Keratinocyte (primary cell): ENCODE measurements around the gene ANKS1A. TPM values are rescaled to one million over a fixed set of nuclear protein-coding genes. Genes with fewer than 3 reads are reported as not detected.

Experiments used
- DNase-seq: peaks from one replicate; pipeline ENCODE4 v3.0.0-alpha.2; 2011; ENCODE audit warnings: low read depth, missing footprints, low spot score
- FAIRE-seq: peaks from 2 replicates; lab custom pipeline; 2011; peaks lifted over from hg19 to GRCh38; lab: Jason Lieb, UNC
- H2AFZ ChIP-seq: 2 replicates; pipeline ENCODE4 v1.6.0; 2012; ENCODE audit warnings: low read length, control low read depth, inconsistent platforms; ENCODE audit not compliant: control insufficient read depth
- H3K27ac ChIP-seq: 2 replicates; pipeline ENCODE4 v1.5.1; 2011; ENCODE audit warnings: low read length; ENCODE audit not compliant: control insufficient read depth, insufficient read depth
- H3K27me3 ChIP-seq: 3 replicates; pipeline ENCODE4 v1.6.0; 2011; ENCODE audit warnings: low read length; ENCODE audit not compliant: control insufficient read depth, insufficient read depth; ENCODE audit errors: extremely low read depth
- H3K36me3 ChIP-seq, 2 experiments: 2 replicates in 1 of 2; 3 replicates in 1 of 2; pipeline ENCODE4 v1.5.1; 2011; ENCODE audit warnings: low read length in 2 of 2, mild to moderate bottlenecking in 1 of 2; ENCODE audit not compliant: control insufficient read depth in 2 of 2, insufficient read depth in 2 of 2; ENCODE audit errors: extremely low read depth in 1 of 2
- H3K4me1 ChIP-seq: 3 replicates; pipeline ENCODE4 v1.5.1; 2011; ENCODE audit warnings: low read length; ENCODE audit not compliant: control insufficient read depth, insufficient read depth; ENCODE audit errors: extremely low read depth
- H3K4me2 ChIP-seq: 3 replicates; pipeline ENCODE4 v1.6.0; 2011; ENCODE audit warnings: low read depth, low read length; ENCODE audit not compliant: control insufficient read depth, insufficient read depth; ENCODE audit errors: extremely low read depth
- H3K4me3 ChIP-seq, 3 experiments: fragments of 200-600 bp in 1 of 3; sonication (generic) in 1 of 3; 2 replicates in 2 of 3; 3 replicates in 1 of 3; pipeline ENCODE4 v1.5.1; 2011 to 2016; ENCODE audit warnings: low read length in 3 of 3, mild to moderate bottlenecking in 3 of 3, control low read depth in 2 of 3, inconsistent platforms in 1 of 3, low read depth in 1 of 3, mixed read lengths in 1 of 3, mixed run types in 1 of 3, moderate library complexity in 1 of 3; ENCODE audit not compliant: control insufficient read depth in 2 of 3, insufficient read depth in 2 of 3; ENCODE audit errors: extremely low read depth in 1 of 3
- H3K79me2 ChIP-seq: 2 replicates; pipeline ENCODE4 v1.6.0; 2012; ENCODE audit warnings: low read length; ENCODE audit not compliant: control insufficient read depth, insufficient read depth
- H3K9ac ChIP-seq: 3 replicates; pipeline ENCODE4 v1.6.0; 2011; ENCODE audit warnings: low read length; ENCODE audit not compliant: control insufficient read depth, insufficient read depth; ENCODE audit errors: extremely low read depth
- H3K9me1 ChIP-seq: 3 replicates; pipeline ENCODE4 v1.6.0; 2011; ENCODE audit warnings: low read length; ENCODE audit not compliant: control insufficient read depth, insufficient read depth; ENCODE audit errors: extremely low read depth
- H3K9me3 ChIP-seq: 2 replicates; pipeline ENCODE4 v1.5.1; 2012; ENCODE audit warnings: low read depth, low read length; ENCODE audit not compliant: control insufficient read depth
- H4K20me1 ChIP-seq: 3 replicates; pipeline ENCODE4 v1.6.0; 2011; ENCODE audit warnings: low read length; ENCODE audit not compliant: control insufficient read depth, insufficient read depth; ENCODE audit errors: extremely low read depth
- EZH2 ChIP-seq: IDR thresholded peaks from one replicate; pipeline ENCODE4 v1.6.1; 2012; ENCODE audit warnings: inconsistent platforms, mild to moderate bottlenecking, low read length, moderate library complexity
- dilution Hi-C: fragments of 300-500 bp; cut with MboI; formaldehyde crosslinking; loops from one replicate; pipeline ENCODE4 v1.7.0; 2020; ENCODE audit warnings: low sequenced_read_pairs; ENCODE audit not compliant: extremely low pct_ligation_motif_present
- polyA plus RNA-seq, 5 experiments: library from polyadenylated mRNA; depleted of rRNA in 3 of 5; stranded (reverse) in 3 of 5; stranded (forward) in 1 of 5; unstranded in 1 of 5; fragments of >200 nt; gene quantifications; 1 replicate in 1 of 5; 2 replicates in 3 of 5; 3 replicates in 1 of 5; pipeline versions ENCODE4 v1.2.1 to v1.2.3, GENCODE V29; 2011 to 2012; ENCODE audit warnings: missing spikeins in 2 of 5, low read depth in 1 of 5, low replicate concordance in 1 of 5
- TF ChIP-seq, protein P1 (sequence below), 3 experiments: IDR thresholded peaks in 1 of 3; conservative IDR thresholded peaks in 1 of 3; optimal IDR thresholded peaks in 1 of 3; 2 replicates in 2 of 3; 3 replicates in 1 of 3; pipeline versions ENCODE3 to v1.5.1; 2011; ENCODE audit warnings: low read length in 3 of 3, mild to moderate bottlenecking in 3 of 3, moderate library complexity in 2 of 3, control low read depth in 1 of 3, inconsistent platforms in 1 of 3; ENCODE audit not compliant: insufficient read depth in 2 of 3; ENCODE audit errors: extremely low read depth in 1 of 3

Gene ANKS1A
- polyA plus RNA-seq, 1 donor (not counting 4 experiments of a cell fraction or from before 2014, with no cell fraction given): 8.6 TPM

DNA sequence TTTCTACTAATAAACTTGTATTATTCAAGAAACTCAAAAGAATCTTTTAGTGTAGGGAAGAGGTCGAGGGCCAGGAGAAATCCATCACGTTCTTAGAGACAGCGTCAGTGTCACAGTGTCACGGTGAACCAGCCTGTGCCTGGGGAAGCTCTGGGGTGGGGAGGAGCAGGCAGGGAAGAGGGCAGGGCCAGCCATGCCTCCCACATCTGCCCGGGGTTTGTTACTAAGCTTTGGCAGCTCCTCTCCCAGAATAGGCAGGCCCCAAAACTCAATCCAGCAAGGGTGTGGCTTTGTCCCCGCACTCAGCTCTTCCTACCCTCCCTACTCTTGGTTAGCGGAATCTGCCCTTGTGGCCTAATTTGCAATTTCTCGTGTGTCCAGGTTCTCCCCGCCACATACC, 179.2 kb downstream of the ANKS1A start:
- no peaks in the 10 kb centered on the region for H3K9me3 ChIP-seq
- no peak overlapping the region for H3K4me2 ChIP-seq
- H2AFZ ChIP-seq: no peak overlapping the region
- no peak overlapping the region for H3K27ac ChIP-seq
- H4K20me1 ChIP-seq: no peaks in the 10 kb centered on the region
- H3K4me1 ChIP-seq: no peaks in the 10 kb centered on the region
- dilution Hi-C loops: no loop called here
- H3K9ac ChIP-seq: no peak overlapping the region
- H3K27me3 ChIP-seq: no peaks in the 10 kb centered on the region
- DNase-seq: no peak
- FAIRE-seq: no peak
- no peaks in the 10 kb centered on the region for H3K79me2 ChIP-seq
- no peak overlapping the region for H3K4me3 ChIP-seq
- H3K36me3 ChIP-seq: peaks cover 5 to 7% of the 10 kb centered on the region in 2 experiments
- H3K9me1 ChIP-seq: no peaks in the 10 kb centered on the region
- TF ChIP-seq EZH2: no peak
- TF ChIP-seq, protein P1, sequence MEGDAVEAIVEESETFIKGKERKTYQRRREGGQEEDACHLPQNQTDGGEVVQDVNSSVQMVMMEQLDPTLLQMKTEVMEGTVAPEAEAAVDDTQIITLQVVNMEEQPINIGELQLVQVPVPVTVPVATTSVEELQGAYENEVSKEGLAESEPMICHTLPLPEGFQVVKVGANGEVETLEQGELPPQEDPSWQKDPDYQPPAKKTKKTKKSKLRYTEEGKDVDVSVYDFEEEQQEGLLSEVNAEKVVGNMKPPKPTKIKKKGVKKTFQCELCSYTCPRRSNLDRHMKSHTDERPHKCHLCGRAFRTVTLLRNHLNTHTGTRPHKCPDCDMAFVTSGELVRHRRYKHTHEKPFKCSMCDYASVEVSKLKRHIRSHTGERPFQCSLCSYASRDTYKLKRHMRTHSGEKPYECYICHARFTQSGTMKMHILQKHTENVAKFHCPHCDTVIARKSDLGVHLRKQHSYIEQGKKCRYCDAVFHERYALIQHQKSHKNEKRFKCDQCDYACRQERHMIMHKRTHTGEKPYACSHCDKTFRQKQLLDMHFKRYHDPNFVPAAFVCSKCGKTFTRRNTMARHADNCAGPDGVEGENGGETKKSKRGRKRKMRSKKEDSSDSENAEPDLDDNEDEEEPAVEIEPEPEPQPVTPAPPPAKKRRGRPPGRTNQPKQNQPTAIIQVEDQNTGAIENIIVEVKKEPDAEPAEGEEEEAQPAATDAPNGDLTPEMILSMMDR (optimal IDR thresholded peaks at IDR 0.05 in 1 of 3, IDR thresholded peaks at IDR 0.05 in 1 of 3, conservative IDR thresholded peaks at IDR 0.05 in 1 of 3; ENCODE audit: extremely low read depth in 1 of 3, insufficient read depth in 2 of 3, low read length in 3 of 3): no peak

DNA sequence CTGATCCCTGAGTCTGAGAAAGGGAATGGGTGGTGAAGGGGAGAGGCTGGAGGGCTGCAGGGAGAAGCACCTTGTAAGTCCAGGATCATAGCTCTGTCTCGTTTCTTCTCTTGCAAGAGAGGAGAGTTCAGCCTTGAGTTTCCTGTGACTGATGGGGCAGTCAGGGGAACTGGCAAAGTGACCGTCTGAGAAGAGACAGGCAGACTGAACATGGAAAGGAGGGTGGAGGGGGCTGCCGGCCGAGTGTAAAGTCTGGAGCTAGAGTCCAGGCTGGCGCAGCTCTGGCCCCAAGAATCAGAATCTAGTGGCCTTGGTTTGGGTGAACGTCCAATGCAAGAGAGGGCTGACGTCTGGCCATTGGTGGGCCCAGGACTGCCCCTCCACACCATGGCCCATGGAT, 179.6 kb downstream of the ANKS1A start:
- FAIRE-seq: no peak

More for the DNA sequence above, 179.6 kb downstream of the ANKS1A start:
- H4K20me1 ChIP-seq: no peaks in the 10 kb centered on the region
- dilution Hi-C loops: no loop called here
- H3K9me3 ChIP-seq: no peaks in the 10 kb centered on the region
- H3K4me3 ChIP-seq: no peak overlapping the region
- H3K4me2 ChIP-seq: no peak overlapping the region
- H3K36me3 ChIP-seq: peaks cover 5 to 7% of the 10 kb centered on the region in 2 experiments
- no peak for TF ChIP-seq EZH2
- TF ChIP-seq, protein P1 (optimal IDR thresholded peaks at IDR 0.05 in 1 of 3, IDR thresholded peaks at IDR 0.05 in 1 of 3, conservative IDR thresholded peaks at IDR 0.05 in 1 of 3; ENCODE audit: extremely low read depth in 1 of 3, insufficient read depth in 2 of 3, low read length in 3 of 3): no peak
- no peaks in the 10 kb centered on the region for H3K27me3 ChIP-seq
- H3K9me1 ChIP-seq: no peaks in the 10 kb centered on the region
- no peak overlapping the region for H3K9ac ChIP-seq
- no peak overlapping the region for H3K27ac ChIP-seq
- H2AFZ ChIP-seq: no peak overlapping the region
- H3K79me2 ChIP-seq: no peaks in the 10 kb centered on the region
- no peaks in the 10 kb centered on the region for H3K4me1 ChIP-seq
- DNase-seq: no peak
